MM.1S (cell line): ENCODE data around the gene RAB7A.

Source experiments
- DNase-seq: peaks from one replicate; pipeline ENCODE4 v3.0.0-alpha.2; 2015
- H2AFZ ChIP-seq: fragments of 300-600 bp; sonication (generic); 2 replicates; pipeline ENCODE4 v1.6.0; 2016; ENCODE audit warnings: antibody characterized with exemption, low read length
- H3F3A ChIP-seq: fragments of 300-600 bp; sonication (generic); 2 replicates; pipeline ENCODE4 v1.6.1; 2016; ENCODE audit warnings: mild to moderate bottlenecking, antibody characterized with exemption, low read length, moderate library complexity, mixed read lengths; ENCODE audit not compliant: insufficient read depth
- H3K27ac ChIP-seq: fragments of 300-600 bp; sonication (generic); 2 replicates; pipeline ENCODE4 v1.5.1; 2016; ENCODE audit warnings: mild to moderate bottlenecking, low read length
- H3K27me3 ChIP-seq: fragments of 300-600 bp; sonication (generic); replicated peaks from 2 replicates; pipeline ENCODE4 v1.6.0; 2016; ENCODE audit warnings: low read length; ENCODE audit not compliant: insufficient read depth
- H3K36me3 ChIP-seq: fragments of 300-600 bp; sonication (generic); replicated peaks from 2 replicates; pipeline ENCODE4 v1.6.1; 2016; ENCODE audit warnings: mild to moderate bottlenecking, low read length, mixed read lengths; ENCODE audit not compliant: insufficient read depth
- H3K4me1 ChIP-seq: fragments of 300-600 bp; sonication (generic); 2 replicates; pipeline ENCODE4 v1.6.1; 2016; ENCODE audit warnings: low read length, mixed read lengths
- H3K4me2 ChIP-seq: fragments of 300-600 bp; sonication (generic); 2 replicates; pipeline ENCODE4 v1.6.0; 2016; ENCODE audit warnings: low read depth, low read length
- H3K4me3 ChIP-seq: fragments of 300-600 bp; sonication (generic); 2 replicates; pipeline ENCODE4 v1.5.1; 2016; ENCODE audit warnings: low read length, mixed read lengths
- H3K79me2 ChIP-seq: fragments of 300-600 bp; sonication (generic); 2 replicates; pipeline ENCODE4 v1.6.1; 2016; ENCODE audit warnings: mixed run types, low read length, mixed read lengths
- H3K9ac ChIP-seq: fragments of 300-600 bp; sonication (generic); 2 replicates; pipeline ENCODE4 v1.6.1; 2016; ENCODE audit warnings: low read length, mixed read lengths
- H3K9me2 ChIP-seq: fragments of 300-600 bp; sonication (generic); replicated peaks from 2 replicates; pipeline ENCODE4 v1.6.1; 2016; ENCODE audit warnings: mild to moderate bottlenecking, low read length, mixed read lengths; ENCODE audit not compliant: insufficient read depth
- H3K9me3 ChIP-seq: fragments of 300-600 bp; sonication (generic); replicated peaks from 2 replicates; pipeline ENCODE4 v1.6.1; 2016; ENCODE audit warnings: mild to moderate bottlenecking, low read length, mixed read lengths; ENCODE audit not compliant: insufficient read depth
- H4K20me1 ChIP-seq: fragments of 300-600 bp; sonication (generic); 2 replicates; pipeline ENCODE4 v1.6.1; 2016; ENCODE audit warnings: mild to moderate bottlenecking, low read length, moderate library complexity, mixed read lengths; ENCODE audit not compliant: insufficient read depth
- EZH2 ChIP-seq: fragments of 300-600 bp; sonication (generic); optimal IDR thresholded peaks from 2 replicates; pipeline ENCODE3; 2017; ENCODE audit warnings: low read depth, mild to moderate bottlenecking, antibody characterized with exemption, low read length, mixed read lengths
- EZH2phosphoT487 ChIP-seq: fragments of 300-600 bp; sonication (generic); IDR thresholded peaks from 2 replicates; pipeline ENCODE4 v1.6.1; 2018; ENCODE audit warnings: antibody characterized with exemption, low read length
- TF ChIP-seq, protein P1 (sequence below): fragments of 300-600 bp; sonication (generic); IDR thresholded peaks from 2 replicates; pipeline ENCODE4 v1.5.1; 2016; ENCODE audit warnings: antibody characterized with exemption, low read length, mixed read lengths

Gene RAB7A

DNA sequence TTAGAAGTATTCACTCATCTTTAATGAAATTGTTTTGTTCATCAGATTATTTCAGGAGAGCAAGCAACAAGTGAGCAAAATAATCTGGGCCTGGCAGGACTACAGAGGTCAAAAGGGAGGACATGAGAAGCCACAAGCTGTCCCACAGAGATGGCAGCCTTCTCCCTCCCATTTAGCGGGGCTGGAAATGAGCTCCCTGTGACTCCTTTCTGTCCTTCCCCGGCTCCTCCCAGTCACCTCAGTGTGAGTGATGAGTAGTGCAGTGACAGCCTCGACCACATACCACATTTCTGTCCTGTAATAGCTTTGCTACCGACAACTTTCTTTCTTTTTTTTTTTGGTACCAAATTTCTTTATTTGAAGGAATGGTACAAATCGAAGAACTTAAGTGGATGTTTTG lies 38.0 kb downstream of the RAB7A start:
- no peak for DNase-seq
- H3K79me2 ChIP-seq, result peaks cover 94% of the 10 kb centered on the region

DNA sequence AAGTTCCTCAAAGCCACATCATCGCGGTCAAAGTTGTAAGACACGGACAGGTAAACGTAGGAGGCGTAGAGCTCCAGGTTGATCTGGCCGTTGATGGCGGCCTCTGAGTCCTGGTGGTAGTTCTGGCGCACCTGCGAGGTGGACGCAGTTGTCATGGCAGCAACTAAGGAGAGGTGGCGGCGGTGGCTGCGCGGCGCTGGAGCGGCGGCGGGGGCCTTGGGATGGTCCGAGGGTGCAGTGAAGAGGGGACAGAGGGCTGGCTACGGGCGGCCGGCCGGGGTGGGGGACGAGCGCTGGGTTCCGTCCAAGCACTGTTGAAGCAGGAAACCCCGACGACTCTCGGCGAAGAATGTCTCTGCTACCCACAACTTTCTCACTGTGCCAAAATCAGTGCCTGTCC lies 38.9 kb downstream of the RAB7A start:
- H4K20me1 ChIP-seq, result peaks cover 37% of the 10 kb centered on the region
- TF ChIP-seq, protein P1, sequence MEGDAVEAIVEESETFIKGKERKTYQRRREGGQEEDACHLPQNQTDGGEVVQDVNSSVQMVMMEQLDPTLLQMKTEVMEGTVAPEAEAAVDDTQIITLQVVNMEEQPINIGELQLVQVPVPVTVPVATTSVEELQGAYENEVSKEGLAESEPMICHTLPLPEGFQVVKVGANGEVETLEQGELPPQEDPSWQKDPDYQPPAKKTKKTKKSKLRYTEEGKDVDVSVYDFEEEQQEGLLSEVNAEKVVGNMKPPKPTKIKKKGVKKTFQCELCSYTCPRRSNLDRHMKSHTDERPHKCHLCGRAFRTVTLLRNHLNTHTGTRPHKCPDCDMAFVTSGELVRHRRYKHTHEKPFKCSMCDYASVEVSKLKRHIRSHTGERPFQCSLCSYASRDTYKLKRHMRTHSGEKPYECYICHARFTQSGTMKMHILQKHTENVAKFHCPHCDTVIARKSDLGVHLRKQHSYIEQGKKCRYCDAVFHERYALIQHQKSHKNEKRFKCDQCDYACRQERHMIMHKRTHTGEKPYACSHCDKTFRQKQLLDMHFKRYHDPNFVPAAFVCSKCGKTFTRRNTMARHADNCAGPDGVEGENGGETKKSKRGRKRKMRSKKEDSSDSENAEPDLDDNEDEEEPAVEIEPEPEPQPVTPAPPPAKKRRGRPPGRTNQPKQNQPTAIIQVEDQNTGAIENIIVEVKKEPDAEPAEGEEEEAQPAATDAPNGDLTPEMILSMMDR, result no peak
- TF ChIP-seq EZH2 (no peak), EZH2phosphoT487 (no peak)

More for the DNA sequence above, 38.0 kb downstream of the RAB7A start:
- Histone ChIP-seq H3K9me3 (no peaks in the 10 kb centered on the region), H3K27me3 (no peaks in the 10 kb centered on the region), H3K4me3 (no peak overlapping the region), H3K9ac (no peak overlapping the region), H3K4me2 (no peak overlapping the region), H4K20me1 (peaks cover 34% of the 10 kb centered on the region), H3K9me2 (no peaks in the 10 kb centered on the region), H3F3A (no peaks in the 10 kb centered on the region), H2AFZ (no peak overlapping the region), H3K36me3 (no peaks in the 10 kb centered on the region; the same call in 1 of the 2 replicates), H3K27ac (no peak overlapping the region), H3K4me1 (no peaks in the 10 kb centered on the region)
- TF ChIP-seq EZH2phosphoT487 (no peak), EZH2 (no peak)
- TF ChIP-seq, protein P1, result no peak

DNA sequence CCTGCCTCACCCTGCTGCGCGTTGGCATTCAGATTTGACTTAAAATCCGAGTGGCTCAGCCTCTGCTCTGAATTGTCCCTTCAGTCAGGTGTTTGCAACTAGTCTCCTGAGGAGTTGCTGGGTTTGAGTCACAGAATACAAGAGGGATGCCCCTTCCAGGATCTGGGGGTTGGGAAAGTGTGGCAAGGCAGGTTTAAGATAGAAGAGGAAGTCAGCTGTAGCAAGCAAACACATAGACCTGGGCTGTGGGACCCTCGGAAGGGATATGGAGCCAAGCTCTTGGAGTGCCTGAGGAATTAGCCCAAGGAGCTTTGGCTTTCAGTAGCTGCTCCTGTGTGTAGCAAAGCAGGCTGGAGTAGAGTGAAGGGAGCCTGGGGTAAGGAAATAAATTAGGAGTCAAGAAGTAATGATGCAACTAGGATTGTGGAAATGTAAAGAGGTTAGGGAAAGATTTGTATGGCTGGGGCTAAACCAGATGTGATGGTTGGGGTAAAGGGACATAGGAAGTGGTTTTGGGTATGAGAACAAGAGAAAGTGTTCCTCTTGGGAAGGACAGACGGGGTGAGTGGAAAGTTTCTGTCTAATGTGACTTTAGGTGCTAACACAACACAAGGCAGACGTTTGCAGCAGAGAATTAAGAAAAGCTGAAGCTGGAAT lies 41.2 kb downstream of the RAB7A start:
- H4K20me1 ChIP-seq, result peaks cover 36% of the 10 kb centered on the region
- TF ChIP-seq, protein P1, result no peak
- TF ChIP-seq EZH2 (no peak), EZH2phosphoT487 (no peak)
- no peak for DNase-seq
- H3K4me1 ChIP-seq, result no peaks in the 10 kb centered on the region
- no peak overlapping the region for H3K27ac ChIP-seq
- H3K9me2 ChIP-seq, result no peaks in the 10 kb centered on the region
- no peak overlapping the region for H3K9ac ChIP-seq
- no peaks in the 10 kb centered on the region for H3K27me3 ChIP-seq
- H3F3A ChIP-seq, result no peaks in the 10 kb centered on the region
- no peaks in the 10 kb centered on the region for H3K9me3 ChIP-seq
- H3K79me2 ChIP-seq, result peaks cover 95% of the 10 kb centered on the region
- H3K36me3 ChIP-seq, result no peaks in the 10 kb centered on the region
- no peak overlapping the region for H2AFZ ChIP-seq
- H3K4me3 ChIP-seq, result no peak overlapping the region
- H3K4me2 ChIP-seq, result no peak overlapping the region

More for the DNA sequence above, 38.9 kb downstream of the RAB7A start:
- H3K9me3 ChIP-seq, result no peaks in the 10 kb centered on the region
- no peak for DNase-seq
- no peaks in the 10 kb centered on the region for H3K4me1 ChIP-seq
- H3K9me2 ChIP-seq, result no peaks in the 10 kb centered on the region
- no peak overlapping the region for H3K9ac ChIP-seq
- H3K36me3 ChIP-seq, result no peaks in the 10 kb centered on the region; the same call in 1 of the 2 replicates
- H3K4me2 ChIP-seq, result no peak overlapping the region
- H3K27me3 ChIP-seq, result no peaks in the 10 kb centered on the region
- peaks cover 95% of the 10 kb centered on the region for H3K79me2 ChIP-seq
- H3K27ac ChIP-seq, result no peak overlapping the region
- H3K4me3 ChIP-seq, result no peak overlapping the region
- no peak overlapping the region for H2AFZ ChIP-seq
- no peaks in the 10 kb centered on the region for H3F3A ChIP-seq
